NB4 (cell line): ENCODE results near the gene ATP6V1F.
A peak's percentile ranks its signal among the peaks of the same experiment; 100 is the strongest.

Experiments used
- DNase-seq: peaks from one replicate; pipeline ENCODE4 v3.0.0; 2010; ENCODE audit warnings: low read depth
- H3K4me3 ChIP-seq: one replicate; pipeline ENCODE4 v1.5.1; 2011; ENCODE audit warnings: mild to moderate bottlenecking, low read depth, low read length, moderate library complexity
- MAX ChIP-seq: IDR thresholded peaks from 2 replicates; pipeline ENCODE4 v1.6.1; 2011; ENCODE audit warnings: low read depth, low read length
- MYC ChIP-seq: IDR thresholded peaks from 2 replicates; pipeline ENCODE4 v1.6.1; 2011; ENCODE audit warnings: low read depth, low read length
- POLR2A ChIP-seq: IDR thresholded peaks from 2 replicates; pipeline ENCODE4 v1.6.1; 2011; ENCODE audit warnings: mild to moderate bottlenecking; ENCODE audit not compliant: insufficient read length; ENCODE audit errors: extremely low read depth
- TF ChIP-seq, protein P1 (sequence below): IDR thresholded peaks from one replicate; pipeline ENCODE4 v1.5.1; 2012; ENCODE audit warnings: low read depth, low read length

ATP6V1F gene

GRCh38 chr7:128831178-128831993 lies 31.3 kb upstream of the ATP6V1F start:
- H3K4me3 ChIP-seq: peak overlapping the region; percentile 42
- peak; percentile 38 for TF ChIP-seq MYC
- TF ChIP-seq, protein P1, sequence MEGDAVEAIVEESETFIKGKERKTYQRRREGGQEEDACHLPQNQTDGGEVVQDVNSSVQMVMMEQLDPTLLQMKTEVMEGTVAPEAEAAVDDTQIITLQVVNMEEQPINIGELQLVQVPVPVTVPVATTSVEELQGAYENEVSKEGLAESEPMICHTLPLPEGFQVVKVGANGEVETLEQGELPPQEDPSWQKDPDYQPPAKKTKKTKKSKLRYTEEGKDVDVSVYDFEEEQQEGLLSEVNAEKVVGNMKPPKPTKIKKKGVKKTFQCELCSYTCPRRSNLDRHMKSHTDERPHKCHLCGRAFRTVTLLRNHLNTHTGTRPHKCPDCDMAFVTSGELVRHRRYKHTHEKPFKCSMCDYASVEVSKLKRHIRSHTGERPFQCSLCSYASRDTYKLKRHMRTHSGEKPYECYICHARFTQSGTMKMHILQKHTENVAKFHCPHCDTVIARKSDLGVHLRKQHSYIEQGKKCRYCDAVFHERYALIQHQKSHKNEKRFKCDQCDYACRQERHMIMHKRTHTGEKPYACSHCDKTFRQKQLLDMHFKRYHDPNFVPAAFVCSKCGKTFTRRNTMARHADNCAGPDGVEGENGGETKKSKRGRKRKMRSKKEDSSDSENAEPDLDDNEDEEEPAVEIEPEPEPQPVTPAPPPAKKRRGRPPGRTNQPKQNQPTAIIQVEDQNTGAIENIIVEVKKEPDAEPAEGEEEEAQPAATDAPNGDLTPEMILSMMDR: no peak
- TF ChIP-seq MAX: peak; percentile 77
- TF ChIP-seq POLR2A: peak; percentile 67
- peak; percentile 93 for DNase-seq

DNA sequence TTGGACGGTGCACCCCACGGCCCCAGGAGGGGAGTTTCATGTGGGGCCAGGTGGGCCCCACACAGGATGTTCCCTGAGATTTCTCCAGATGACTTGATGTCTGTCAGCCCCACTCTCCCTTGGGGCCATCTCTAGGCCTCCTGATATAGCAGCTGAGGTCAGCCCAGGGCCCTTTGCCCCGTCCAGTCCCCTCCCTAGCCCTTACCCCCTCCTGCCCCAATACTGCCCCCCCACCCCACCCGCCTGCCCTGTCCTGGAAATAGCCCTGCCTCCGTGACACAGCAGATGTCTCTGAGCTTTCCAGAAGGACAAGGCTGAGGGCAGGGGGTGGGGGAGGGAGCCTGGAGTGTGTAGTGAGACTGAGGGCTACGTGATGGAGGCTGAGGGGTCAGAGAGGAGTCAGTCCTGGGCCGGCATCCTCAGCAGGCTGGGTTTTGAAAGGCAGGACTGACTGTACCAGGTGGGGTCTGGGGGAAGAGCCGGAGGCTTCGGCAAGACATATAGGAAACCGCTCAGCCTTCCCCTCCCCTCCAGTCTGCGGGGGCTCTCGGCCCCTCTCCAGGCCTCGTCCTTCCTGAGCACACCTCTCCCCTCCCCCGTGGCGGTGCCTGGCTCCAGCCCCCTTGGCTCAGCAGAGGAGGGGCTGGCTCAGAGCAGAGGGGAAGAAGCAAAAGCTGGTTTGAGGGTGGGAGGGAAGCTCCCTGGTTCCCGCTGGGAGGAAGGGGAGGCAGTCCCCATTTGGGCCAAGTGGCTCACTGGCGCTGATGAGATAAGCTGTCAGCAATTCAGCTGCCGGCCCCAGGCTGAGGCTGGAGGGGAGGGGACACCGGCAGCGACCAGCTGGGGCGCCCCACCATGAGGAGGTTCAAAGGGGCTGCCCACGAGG lies 30.4 kb upstream of the ATP6V1F start:
- peak; percentile 84 for DNase-seq
- TF ChIP-seq MAX: no peak
- TF ChIP-seq POLR2A: no peak
- no peak for TF ChIP-seq MYC
- TF ChIP-seq, protein P1: no peak
- H3K4me3 ChIP-seq: peak overlapping the region; percentile 42

GRCh38 chr7:128832880-128833147 lies 29.8 kb upstream of the ATP6V1F start:
- DNase-seq: no peak
- TF ChIP-seq, protein P1: no peak
- TF ChIP-seq MAX: no peak
- TF ChIP-seq MYC: no peak
- no peak for TF ChIP-seq POLR2A
- H3K4me3 ChIP-seq: no peak overlapping the region

DNA sequence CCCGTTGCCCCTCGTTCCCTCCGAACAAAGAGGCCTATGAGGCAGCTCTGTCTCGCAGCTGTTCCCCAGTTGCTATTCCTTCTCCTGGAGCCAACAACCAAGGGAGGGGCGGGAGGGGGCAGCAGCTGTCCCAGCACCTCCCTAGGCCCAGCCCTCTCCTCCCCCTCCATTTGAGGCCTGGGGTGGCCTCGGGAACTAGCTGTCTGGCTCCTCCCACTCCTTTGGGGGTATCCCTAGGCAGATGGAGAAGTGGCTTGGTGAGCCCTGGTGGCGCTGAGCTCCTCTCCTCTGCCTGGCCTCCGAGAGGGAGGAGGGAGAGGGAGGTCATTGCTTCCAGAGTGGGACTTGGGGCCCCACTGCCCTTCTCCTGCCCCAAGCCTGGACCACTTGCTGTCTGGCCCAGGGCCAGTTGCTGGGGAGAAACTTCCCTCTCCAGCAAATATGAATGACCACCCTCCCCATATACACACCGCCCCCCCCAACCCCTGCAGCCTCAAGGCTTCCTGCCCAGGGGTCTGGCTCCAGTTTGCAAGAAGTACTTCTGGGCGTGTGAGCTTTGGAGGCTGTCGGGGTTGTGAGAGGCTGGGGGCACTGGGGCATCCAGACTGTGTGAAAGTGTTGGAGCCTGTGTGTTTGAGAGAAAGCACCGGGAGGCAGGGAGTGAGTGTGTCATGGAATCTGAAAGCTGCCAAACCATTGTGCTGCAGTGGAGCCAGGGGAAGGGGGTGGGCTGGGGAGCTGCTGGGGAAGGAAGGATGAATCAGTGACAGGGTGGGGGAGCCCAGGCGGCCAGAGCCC lies 29.3 kb upstream of the ATP6V1F start:
- DNase-seq: peak; percentile 90
- H3K4me3 ChIP-seq: no peak overlapping the region
- TF ChIP-seq MAX (0 out of 2 replicates have a peak, but pooled peaks have one; percentile 8), MYC (no peak)
- TF ChIP-seq, protein P1: no peak

DNA sequence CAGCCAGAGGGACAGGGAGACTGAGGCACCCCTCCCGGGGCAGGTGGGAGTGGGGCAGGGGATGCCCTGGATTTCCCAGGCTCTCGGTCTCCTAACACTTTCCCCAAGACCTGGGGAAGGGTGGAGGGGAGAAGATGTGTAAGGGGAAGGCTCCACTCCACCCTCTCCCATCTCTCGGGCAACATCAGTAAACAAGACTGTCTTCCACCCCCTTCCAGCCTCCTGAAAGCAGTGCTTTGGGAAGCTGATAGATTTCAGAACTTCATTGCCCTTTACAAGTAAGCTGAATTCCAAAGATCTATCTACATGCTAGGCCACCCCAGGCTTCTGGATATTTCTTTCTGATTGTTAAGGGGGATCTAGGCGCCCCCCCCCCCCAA lies 28.7 kb upstream of the ATP6V1F start:
- no peak overlapping the region for H3K4me3 ChIP-seq
- DNase-seq: no peak

More for the DNA sequence above, 28.7 kb upstream of the ATP6V1F start:
- no peak for TF ChIP-seq MYC
- no peak for TF ChIP-seq MAX
- TF ChIP-seq, protein P1: no peak
- TF ChIP-seq POLR2A: no peak
